ENCODE measurements around the gene HDAC2. TPM values are rescaled to one million over a fixed set of nuclear protein-coding genes. Genes with fewer than 3 reads are reported as not detected.

HDAC2 gene
- total RNA-seq, 1 experiment from 2014 or later: 206 TPM

DNA sequence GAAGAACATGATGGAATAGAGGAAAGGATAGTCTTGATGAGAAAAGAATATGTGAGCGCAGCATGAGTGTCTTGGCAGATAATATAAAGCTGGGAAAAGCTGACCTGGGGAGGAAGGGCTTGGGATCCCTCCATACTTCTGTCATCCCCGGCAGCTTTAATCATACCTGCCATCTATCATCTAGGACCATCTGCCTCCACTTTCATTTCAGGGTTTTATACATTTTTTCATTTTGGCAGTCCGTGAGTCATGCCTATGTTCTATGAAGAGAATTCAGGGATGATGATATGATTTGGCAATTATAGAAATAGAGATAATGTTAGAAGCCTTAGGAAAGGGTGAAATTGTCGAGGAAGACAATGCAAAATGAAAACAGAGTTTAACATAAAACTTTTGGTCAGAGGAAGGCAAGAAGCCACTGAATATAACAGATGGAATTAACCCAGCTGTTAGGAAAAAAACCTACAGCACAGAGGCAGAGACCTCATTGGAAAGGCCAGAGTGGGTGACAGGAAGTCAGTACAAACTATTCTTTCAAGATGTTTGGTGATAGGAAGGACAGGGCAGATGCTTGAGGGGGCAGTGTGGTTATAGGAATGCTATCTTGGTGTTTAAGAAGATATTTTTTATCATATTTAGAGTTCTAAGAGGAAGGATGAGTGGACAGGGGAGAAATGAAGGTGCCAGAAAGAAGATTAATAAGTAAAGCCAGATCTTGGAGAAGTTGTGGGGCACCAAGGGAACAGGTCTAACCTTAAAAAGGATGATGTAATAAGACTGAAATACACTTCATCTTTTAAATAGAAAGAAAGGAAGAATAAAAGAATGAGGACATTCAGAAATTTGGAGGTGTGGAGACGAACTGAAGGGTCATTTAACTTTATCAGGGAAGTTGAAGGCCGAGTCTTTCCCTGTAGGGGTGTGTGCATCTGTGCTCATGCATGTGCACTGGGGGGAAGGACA, 76.0 kb downstream of the HDAC2 start:
- H3K36me3 ChIP-seq (ENCODE audit: control insufficient read depth, insufficient read depth, low read length): no peaks in the 10 kb centered on the region
- CTCF ChIA-PET: no interaction called here
- no peak overlapping the region for H3K27ac ChIP-seq (ENCODE audit: low read length)
- H3K4me3 ChIP-seq (ENCODE audit: low read depth in 2 of 2, low read length in 2 of 2): no peak overlapping the region
- intact Hi-C loops (cut with micrococcal nuclease; ENCODE audit: unreplicated experiment) (loop anchor here (10.0 kb wide), 1 partner anchor 1560 kb away; no protein-coding TSS in a partner anchor), in situ Hi-C loops (cut with HindIII; ENCODE audit: low pct_unique_long_range_greater_than_20kb, low sequenced_read_pairs) (no loop called here)
- TF ChIP-seq, protein P1, sequence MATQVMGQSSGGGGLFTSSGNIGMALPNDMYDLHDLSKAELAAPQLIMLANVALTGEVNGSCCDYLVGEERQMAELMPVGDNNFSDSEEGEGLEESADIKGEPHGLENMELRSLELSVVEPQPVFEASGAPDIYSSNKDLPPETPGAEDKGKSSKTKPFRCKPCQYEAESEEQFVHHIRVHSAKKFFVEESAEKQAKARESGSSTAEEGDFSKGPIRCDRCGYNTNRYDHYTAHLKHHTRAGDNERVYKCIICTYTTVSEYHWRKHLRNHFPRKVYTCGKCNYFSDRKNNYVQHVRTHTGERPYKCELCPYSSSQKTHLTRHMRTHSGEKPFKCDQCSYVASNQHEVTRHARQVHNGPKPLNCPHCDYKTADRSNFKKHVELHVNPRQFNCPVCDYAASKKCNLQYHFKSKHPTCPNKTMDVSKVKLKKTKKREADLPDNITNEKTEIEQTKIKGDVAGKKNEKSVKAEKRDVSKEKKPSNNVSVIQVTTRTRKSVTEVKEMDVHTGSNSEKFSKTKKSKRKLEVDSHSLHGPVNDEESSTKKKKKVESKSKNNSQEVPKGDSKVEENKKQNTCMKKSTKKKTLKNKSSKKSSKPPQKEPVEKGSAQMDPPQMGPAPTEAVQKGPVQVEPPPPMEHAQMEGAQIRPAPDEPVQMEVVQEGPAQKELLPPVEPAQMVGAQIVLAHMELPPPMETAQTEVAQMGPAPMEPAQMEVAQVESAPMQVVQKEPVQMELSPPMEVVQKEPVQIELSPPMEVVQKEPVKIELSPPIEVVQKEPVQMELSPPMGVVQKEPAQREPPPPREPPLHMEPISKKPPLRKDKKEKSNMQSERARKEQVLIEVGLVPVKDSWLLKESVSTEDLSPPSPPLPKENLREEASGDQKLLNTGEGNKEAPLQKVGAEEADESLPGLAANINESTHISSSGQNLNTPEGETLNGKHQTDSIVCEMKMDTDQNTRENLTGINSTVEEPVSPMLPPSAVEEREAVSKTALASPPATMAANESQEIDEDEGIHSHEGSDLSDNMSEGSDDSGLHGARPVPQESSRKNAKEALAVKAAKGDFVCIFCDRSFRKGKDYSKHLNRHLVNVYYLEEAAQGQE (IDR thresholded peaks at IDR 0.05; ENCODE audit: insufficient read depth in 1 of 2, low read depth in 2 of 2, low read length in 1 of 2): no peak
- TF ChIP-seq, protein P2, sequence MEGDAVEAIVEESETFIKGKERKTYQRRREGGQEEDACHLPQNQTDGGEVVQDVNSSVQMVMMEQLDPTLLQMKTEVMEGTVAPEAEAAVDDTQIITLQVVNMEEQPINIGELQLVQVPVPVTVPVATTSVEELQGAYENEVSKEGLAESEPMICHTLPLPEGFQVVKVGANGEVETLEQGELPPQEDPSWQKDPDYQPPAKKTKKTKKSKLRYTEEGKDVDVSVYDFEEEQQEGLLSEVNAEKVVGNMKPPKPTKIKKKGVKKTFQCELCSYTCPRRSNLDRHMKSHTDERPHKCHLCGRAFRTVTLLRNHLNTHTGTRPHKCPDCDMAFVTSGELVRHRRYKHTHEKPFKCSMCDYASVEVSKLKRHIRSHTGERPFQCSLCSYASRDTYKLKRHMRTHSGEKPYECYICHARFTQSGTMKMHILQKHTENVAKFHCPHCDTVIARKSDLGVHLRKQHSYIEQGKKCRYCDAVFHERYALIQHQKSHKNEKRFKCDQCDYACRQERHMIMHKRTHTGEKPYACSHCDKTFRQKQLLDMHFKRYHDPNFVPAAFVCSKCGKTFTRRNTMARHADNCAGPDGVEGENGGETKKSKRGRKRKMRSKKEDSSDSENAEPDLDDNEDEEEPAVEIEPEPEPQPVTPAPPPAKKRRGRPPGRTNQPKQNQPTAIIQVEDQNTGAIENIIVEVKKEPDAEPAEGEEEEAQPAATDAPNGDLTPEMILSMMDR (IDR thresholded peaks at IDR 0.05): no peak
- TF ChIP-seq SIN3A (IDR thresholded peaks at IDR 0.05; ENCODE audit: borderline replicate concordance, insufficient read depth, low read depth, low read length) (no peak), POLR2AphosphoS5 (IDR thresholded peaks at IDR 0.05; ENCODE audit: low read depth, low read length) (no peak), TCF7L2 (IDR thresholded peaks at IDR 0.05; ENCODE audit: low read depth, low read length) (no peak)
- DNase-seq (ENCODE audit: low read depth, low spot score) (no peak), ATAC-seq (no peak)
- no peaks in the 10 kb centered on the region for H3K4me1 ChIP-seq (ENCODE audit: control insufficient read depth, insufficient read depth, low read length)
- no peaks in the 10 kb centered on the region for H3K9me3 ChIP-seq (ENCODE audit: control insufficient read depth, insufficient read depth, low read depth, low read length)
- H3K27me3 ChIP-seq (ENCODE audit: control insufficient read depth, insufficient read depth, low read length): no peaks in the 10 kb centered on the region
- POLR2A ChIA-PET: no interaction called here
- no TSS peak for BruUV-seq (replicated peaks)

DNA sequence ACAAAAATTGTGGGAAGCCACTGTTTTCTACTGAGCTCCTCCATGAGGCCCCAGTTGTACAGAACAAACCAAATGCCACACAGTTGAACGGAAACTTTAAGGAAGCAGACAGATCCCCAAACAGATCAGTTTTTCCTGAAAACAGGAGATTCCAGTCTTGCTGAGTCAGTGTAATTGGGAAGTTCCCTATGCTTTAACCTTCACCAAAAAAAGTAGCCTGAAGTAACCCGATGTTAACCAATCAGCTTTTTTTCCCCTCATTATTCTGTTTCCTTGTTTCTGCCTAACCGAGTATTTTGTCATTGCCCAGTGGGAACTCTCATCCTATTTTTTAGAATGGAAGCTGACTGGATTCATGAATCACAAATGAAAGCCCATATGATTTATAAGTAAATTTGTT, 77.1 kb downstream of the HDAC2 start:
- Histone ChIP-seq H3K27me3 (ENCODE audit: control insufficient read depth, insufficient read depth, low read length) (no peaks in the 10 kb centered on the region), H3K4me3 (ENCODE audit: low read depth in 2 of 2, low read length in 2 of 2) (no peak overlapping the region), H3K9me3 (ENCODE audit: control insufficient read depth, insufficient read depth, low read depth, low read length) (no peaks in the 10 kb centered on the region), H3K4me1 (ENCODE audit: control insufficient read depth, insufficient read depth, low read length) (no peaks in the 10 kb centered on the region), H3K27ac (ENCODE audit: low read length) (no peak overlapping the region), H3K36me3 (ENCODE audit: control insufficient read depth, insufficient read depth, low read length) (no peaks in the 10 kb centered on the region)
- POLR2A ChIA-PET: no interaction called here
- no peak for ATAC-seq
- intact Hi-C loops (cut with micrococcal nuclease; ENCODE audit: unreplicated experiment) (loop anchor here (10.0 kb wide), 1 partner anchor 1559 kb away; no protein-coding TSS in a partner anchor), in situ Hi-C loops (cut with HindIII; ENCODE audit: low pct_unique_long_range_greater_than_20kb, low sequenced_read_pairs) (no loop called here)
- CTCF ChIA-PET: interaction anchor here (0.6 kb wide), 1 partner anchor 14 kb away, joined by 3 read pairs; no protein-coding TSS in a partner anchor
- no peak for DNase-seq (ENCODE audit: low read depth, low spot score)
- TF ChIP-seq POLR2AphosphoS5 (IDR thresholded peaks at IDR 0.05; ENCODE audit: low read depth, low read length) (no peak), SIN3A (IDR thresholded peaks at IDR 0.05; ENCODE audit: borderline replicate concordance, insufficient read depth, low read depth, low read length) (no peak), TCF7L2 (IDR thresholded peaks at IDR 0.05; ENCODE audit: low read depth, low read length) (no peak)
- TF ChIP-seq, protein P2 (IDR thresholded peaks at IDR 0.05): no peak
- TF ChIP-seq, protein P1 (IDR thresholded peaks at IDR 0.05; ENCODE audit: insufficient read depth in 1 of 2, low read depth in 2 of 2, low read length in 1 of 2): no peak
- no TSS peak for BruUV-seq (replicated peaks)
